Lower leg skin (tissue), 4 donors: ENCODE data around the gene PIP5K1C. TPM values are rescaled to one million over a fixed set of nuclear protein-coding genes. Genes with fewer than 3 reads are reported as not detected.

Experiments
- DNase-seq, 2 donors: peaks; one replicate each; pipeline ENCODE4 v3.0.0-alpha.2; 2019; ENCODE audit warnings: low spot score in 2 of 2
- H3K4me3 ChIP-seq: fragments of 200-600 bp; sonication (generic); 2 replicates; pipeline ENCODE4 v1.5.1; 2017; ENCODE audit warnings: mild to moderate bottlenecking, low read depth; ENCODE audit not compliant: poor library complexity, severe bottlenecking
- CTCF ChIP-seq, 3 donors: fragments of 450-650 bp; IDR thresholded peaks; one replicate each; pipeline ENCODE4 v1.5.1; 2016; ENCODE audit warnings: antibody characterized with exemption in 3 of 3, mild to moderate bottlenecking in 3 of 3, moderate library complexity in 2 of 3
- POLR2A ChIP-seq, 2 donors: fragments of 450-650 bp; IDR thresholded peaks; one replicate each; pipeline ENCODE4 v1.6.1; 2016 to 2017; ENCODE audit warnings: antibody characterized with exemption in 2 of 2, mild to moderate bottlenecking in 1 of 2, moderate library complexity in 1 of 2
- WGBS, 2 donors: methylation state at CpG; one replicate each; pipeline ENCODE4 v1.1.5; 2018; 5-methylcytosine and 5-hydroxymethylcytosine counted together
- intact Hi-C: fragments of 100-400 bp; cut with DNase I; formaldehyde crosslinking; loops from one replicate; pipeline ENCODE4 v1.15.0; 2023; ENCODE audit warnings: low total_unique reads
- total RNA-seq, 4 donors: library from RNA; depleted of rRNA; stranded (reverse); fragments of >200 nt; gene quantifications; one replicate each; pipeline ENCODE4 v1.1.0, GENCODE V29; 2016

PIP5K1C gene
- total RNA-seq, 4 donors from 2014 or later: 14.1 to 27.3 (median 22.1) TPM

DNA sequence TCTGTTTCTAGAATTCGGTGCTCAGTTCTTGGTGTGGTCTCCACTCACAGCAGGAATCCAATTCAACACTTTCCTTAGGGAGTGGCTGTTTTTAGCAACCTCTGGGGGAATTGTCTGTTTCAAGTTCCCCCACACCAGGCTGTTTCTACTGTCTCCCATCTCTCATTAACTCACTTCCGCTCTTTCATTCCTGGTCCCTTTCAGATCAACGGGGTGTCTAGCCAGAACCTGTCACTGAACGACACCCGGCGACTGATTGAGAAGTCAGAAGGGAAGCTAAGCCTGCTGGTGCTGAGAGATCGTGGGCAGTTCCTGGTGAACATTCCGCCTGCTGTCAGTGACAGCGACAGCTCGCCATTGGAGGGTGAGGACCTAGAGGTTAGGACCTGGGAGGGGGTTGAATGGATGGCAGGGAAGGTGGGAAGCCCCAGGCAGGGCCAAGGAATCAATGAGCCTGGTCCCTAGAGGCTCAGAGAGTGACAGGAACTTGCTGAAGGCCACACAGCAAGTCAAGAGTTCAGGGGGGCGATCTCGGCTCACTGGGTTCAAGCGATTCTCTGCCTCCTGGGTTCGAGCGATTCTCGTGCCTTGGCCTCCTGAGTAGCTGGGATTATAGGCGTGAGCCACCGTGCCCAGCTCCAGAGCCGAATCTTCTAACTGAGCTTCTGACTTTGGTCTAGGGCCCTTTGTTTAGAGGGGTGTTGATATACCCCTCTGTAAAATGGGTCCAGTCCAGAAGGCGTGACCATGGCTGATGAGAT, 33.5 kb upstream of the PIP5K1C start:
- DNase-seq: no peak
- TF ChIP-seq POLR2A (IDR thresholded peaks at IDR 0.05): no peak
- no peak for TF ChIP-seq CTCF (IDR thresholded peaks at IDR 0.05)
- WGBS, 2 donors: 75 to 80% methylated on average over 20 of the region's 20 CpGs
- no peak overlapping the region for H3K4me3 ChIP-seq
- intact Hi-C loops: no loop called here

- 63 to 83% methylated on average over 1 of the region's 1 CpG for WGBS, 2 donors
- TF ChIP-seq POLR2A (IDR thresholded peaks at IDR 0.05) (no peak), CTCF (IDR thresholded peaks at IDR 0.05) (no peak)
- no peak overlapping the region for H3K4me3 ChIP-seq
- intact Hi-C loops: no loop called here
- no peak for DNase-seq
Measured at GRCh38 chr19:3732108-3732507, 31.8 kb upstream of the PIP5K1C start.

DNA sequence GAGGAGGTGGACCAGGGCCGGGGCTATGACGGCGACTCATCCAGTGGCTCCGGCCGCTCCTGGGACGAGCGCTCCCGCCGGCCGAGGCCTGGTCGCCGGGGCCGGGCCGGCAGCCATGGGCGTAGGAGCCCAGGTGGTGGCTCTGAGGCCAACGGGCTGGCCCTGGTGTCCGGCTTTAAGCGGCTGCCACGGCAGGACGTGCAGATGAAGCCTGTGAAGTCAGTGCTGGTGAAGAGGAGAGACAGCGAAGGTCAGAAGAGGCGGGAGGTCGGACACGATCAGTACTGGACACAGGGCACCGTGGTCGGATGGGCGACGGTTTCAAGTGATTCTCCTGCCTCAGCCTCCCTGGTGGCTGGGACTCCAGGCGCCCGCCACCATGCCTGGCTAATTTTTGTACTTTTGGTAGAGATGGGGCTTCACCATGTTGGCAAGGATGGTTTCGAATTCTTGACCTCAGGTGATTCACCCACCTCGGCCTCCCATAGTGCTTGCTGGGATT, 30.2 kb upstream of the PIP5K1C start:
- WGBS, 2 donors: 93 to 95% methylated on average over 32 of the region's 32 CpGs

DNA sequence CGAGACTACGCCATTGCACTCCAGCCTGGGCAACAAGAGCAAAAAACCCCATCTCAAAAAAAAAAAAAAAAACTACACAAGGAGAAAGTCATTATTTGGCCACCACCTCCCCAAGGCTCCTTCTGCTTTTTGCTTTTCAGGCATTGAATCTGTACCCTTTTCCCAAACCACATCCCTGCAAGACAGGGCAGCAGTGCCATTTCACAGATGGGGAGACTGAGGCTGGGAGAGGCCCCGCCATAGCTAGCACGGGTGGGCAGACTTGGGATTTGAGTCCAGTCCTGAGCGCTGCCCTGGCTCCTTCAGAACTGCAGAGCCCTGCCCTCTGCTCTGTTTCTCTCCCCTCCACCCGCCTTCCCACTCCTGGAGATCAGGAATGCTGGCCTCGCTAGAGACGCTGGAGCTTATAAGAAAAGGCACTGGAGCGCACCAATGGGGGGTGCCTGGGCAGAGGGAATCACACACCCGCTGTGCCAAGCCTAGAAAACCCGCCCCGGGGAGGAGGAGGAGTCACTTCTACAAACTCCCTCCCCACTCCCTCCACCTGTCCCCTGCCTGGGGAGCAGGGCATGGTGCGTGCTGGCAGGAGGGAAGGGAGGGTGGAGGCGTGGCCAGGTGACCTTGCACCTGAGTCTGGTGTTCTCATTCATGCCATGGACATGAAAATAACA, 25.5 kb upstream of the PIP5K1C start:
- no peak for DNase-seq
- intact Hi-C loops: no loop called here
- no peak for TF ChIP-seq CTCF (IDR thresholded peaks at IDR 0.05)
- TF ChIP-seq POLR2A (IDR thresholded peaks at IDR 0.05): no peak
- H3K4me3 ChIP-seq: no peak overlapping the region
- 24 to 31% methylated on average over 14 of the region's 14 CpGs for WGBS, 2 donors

More for the DNA sequence above, 30.2 kb upstream of the PIP5K1C start:
- no peak overlapping the region for H3K4me3 ChIP-seq
- DNase-seq: no peak
- TF ChIP-seq CTCF (IDR thresholded peaks at IDR 0.05): no peak
- TF ChIP-seq POLR2A (IDR thresholded peaks at IDR 0.05): no peak
- intact Hi-C loops: no loop called here

DNA sequence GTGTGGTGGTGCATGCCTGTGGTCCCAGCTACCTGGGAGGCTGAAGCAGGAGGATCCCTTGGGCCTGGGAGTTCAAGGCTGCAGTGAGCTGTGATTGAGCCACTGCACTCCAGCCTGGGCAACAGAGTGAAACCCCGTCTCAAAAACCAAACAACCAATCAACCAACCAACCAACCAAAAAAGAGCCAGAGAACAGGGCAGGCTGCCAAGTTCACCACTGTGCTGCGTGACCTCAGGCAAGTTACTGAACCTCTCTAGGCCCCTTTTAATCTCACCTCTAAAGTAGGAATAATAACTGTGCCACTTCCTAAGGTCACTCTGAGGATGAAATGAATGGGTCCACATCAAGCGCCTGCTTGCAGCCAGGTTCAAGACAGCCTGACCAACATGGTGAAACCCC, 24.9 kb upstream of the PIP5K1C start:
- intact Hi-C loops: no loop called here
- no peak for TF ChIP-seq POLR2A (IDR thresholded peaks at IDR 0.05)
- no peak for TF ChIP-seq CTCF (IDR thresholded peaks at IDR 0.05)
- no peak for DNase-seq
- WGBS, 2 donors: 66 to 67% methylated on average over 3 of the region's 3 CpGs
- no peak overlapping the region for H3K4me3 ChIP-seq
